Measurements from ENCODE around the gene ITGAX. TPM values are rescaled to one million over a fixed set of nuclear protein-coding genes. Genes with fewer than 3 reads are reported as not detected.
"Not testable (repeated sequence)": the region's sequence is repeated elsewhere in the genome, so short reads cannot be mapped to it uniquely, and the experiment has no call there.

ITGAX gene
- total RNA-seq, 4 donors from 2014 or later, result 0.70 to 18.2 (median 2.5) TPM; not detected in 1

- no peak for DNase-seq
- TF ChIP-seq CTCF (IDR thresholded peaks at IDR 0.05) (no peak), POLR2A (IDR thresholded peaks at IDR 0.05) (no peak)
- H3K4me3 ChIP-seq, result no peak overlapping the region
- H3K27me3 ChIP-seq, result no peaks in the 10 kb centered on the region
- H3K36me3 ChIP-seq, result no peaks in the 10 kb centered on the region
- H3K27ac ChIP-seq, result no peak overlapping the region
- H3K9me3 ChIP-seq, result no peaks in the 10 kb centered on the region
- no peaks in the 10 kb centered on the region for H3K4me1 ChIP-seq
Observed at GRCh38 chr16:31416371-31416770, 61.4 kb downstream of the ITGAX start.

GRCh38 chr16:31417036-31417435, 62.1 kb downstream of the ITGAX start:
- not testable (repeated sequence) for DNase-seq, H3K9me3 ChIP-seq, H3K27me3 ChIP-seq, H3K4me3 ChIP-seq, H3K4me1 ChIP-seq, H3K27ac ChIP-seq, H3K36me3 ChIP-seq

GRCh38 chr16:31417916-31418315, 62.9 kb downstream of the ITGAX start:
- H3K27ac ChIP-seq, result no peak overlapping the region
- DNase-seq, result peak in 1 of 3 donors; percentile 14
- H3K36me3 ChIP-seq, result no peaks in the 10 kb centered on the region
- TF ChIP-seq CTCF (IDR thresholded peaks at IDR 0.05), result no peak
- no peak for TF ChIP-seq POLR2A (IDR thresholded peaks at IDR 0.05)
- H3K9me3 ChIP-seq, result no peaks in the 10 kb centered on the region
- H3K4me3 ChIP-seq, result no peak overlapping the region
- no peaks in the 10 kb centered on the region for H3K27me3 ChIP-seq
- no peaks in the 10 kb centered on the region for H3K4me1 ChIP-seq

- Histone ChIP-seq H3K36me3 (no peaks in the 10 kb centered on the region), H3K4me3 (no peak overlapping the region), H3K9me3 (no peaks in the 10 kb centered on the region), H3K4me1 (no peaks in the 10 kb centered on the region), H3K27ac (no peak overlapping the region), H3K27me3 (no peaks in the 10 kb centered on the region)
- peak in 1 of 3 donors; percentile 12 for DNase-seq
- TF ChIP-seq POLR2A (IDR thresholded peaks at IDR 0.05), result no peak
- TF ChIP-seq CTCF (IDR thresholded peaks at IDR 0.05), result no peak
Observed at GRCh38 chr16:31420037-31420436, 65.1 kb downstream of the ITGAX start.

- Histone ChIP-seq H3K27me3 (no peaks in the 10 kb centered on the region), H3K27ac (no peak overlapping the region), H3K9me3 (no peaks in the 10 kb centered on the region), H3K4me1 (no peaks in the 10 kb centered on the region), H3K36me3 (no peaks in the 10 kb centered on the region), H3K4me3 (no peak overlapping the region)
- TF ChIP-seq POLR2A (IDR thresholded peaks at IDR 0.05) (no peak), CTCF (IDR thresholded peaks at IDR 0.05) (no peak)
- peak in 2 of 3 donors; percentile 34 to 72 for DNase-seq
Observed at GRCh38 chr16:31421587-31421986, 66.6 kb downstream of the ITGAX start.

- peak overlapping the region in 1 of 4 donors; percentile 13 for H3K27ac ChIP-seq
- no peaks in the 10 kb centered on the region for H3K9me3 ChIP-seq
- no peak overlapping the region for H3K4me3 ChIP-seq
- H3K36me3 ChIP-seq, result no peaks in the 10 kb centered on the region
- TF ChIP-seq POLR2A (IDR thresholded peaks at IDR 0.05) (no peak), CTCF (IDR thresholded peaks at IDR 0.05) (no peak)
- no peaks in the 10 kb centered on the region for H3K27me3 ChIP-seq
- DNase-seq, result peak in 1 of 3 donors; percentile 25
- peaks cover 0 to 11% (median 0%) of the 10 kb centered on the region in 4 donors for H3K4me1 ChIP-seq
Observed at GRCh38 chr16:31423241-31423640, 68.3 kb downstream of the ITGAX start.
